Glutamatergic neuron (in vitro differentiated cells): ENCODE data around the gene TRIM14. TPM values are rescaled to one million over a fixed set of nuclear protein-coding genes. Genes with fewer than 3 reads are reported as not detected.

Experiments used
- DNase-seq: peaks from one replicate; pipeline ENCODE4 v3.0.0; 2022
- H3K27ac Mint-ChIP-seq: one replicate; pipeline ENCODE4 v1.8.0; 2020; ENCODE audit warnings: mild to moderate bottlenecking, mixed read lengths, inconsistent platforms; ENCODE audit not compliant: unreplicated experiment
- H3K27me3 Mint-ChIP-seq: one replicate; pipeline ENCODE4 v1.8.0; 2020; ENCODE audit warnings: mild to moderate bottlenecking, moderate library complexity, mixed read lengths, inconsistent platforms; ENCODE audit not compliant: unreplicated experiment
- H3K36me3 Mint-ChIP-seq: one replicate; pipeline ENCODE4 v1.8.0; 2020; ENCODE audit warnings: mild to moderate bottlenecking, mixed read lengths, inconsistent platforms; ENCODE audit not compliant: unreplicated experiment
- H3K4me1 Mint-ChIP-seq: one replicate; pipeline ENCODE4 v1.8.0; 2020; ENCODE audit warnings: mild to moderate bottlenecking, low read depth, mixed read lengths, inconsistent platforms; ENCODE audit not compliant: unreplicated experiment
- H3K4me3 Mint-ChIP-seq: one replicate; pipeline ENCODE4 v1.8.0; 2020; ENCODE audit warnings: mild to moderate bottlenecking, mixed read lengths, inconsistent platforms; ENCODE audit not compliant: unreplicated experiment
- H3K9me3 Mint-ChIP-seq: one replicate; pipeline ENCODE4 v1.8.0; 2020; ENCODE audit warnings: mild to moderate bottlenecking, moderate library complexity, mixed read lengths, inconsistent platforms; ENCODE audit not compliant: unreplicated experiment
- CTCF ChIP-seq: fragments of 200-600 bp; sonication (generic); IDR thresholded peaks from one replicate; pipeline ENCODE4 v1.5.0; 2021; ENCODE audit not compliant: partially characterized antibody, unreplicated experiment
- total RNA-seq: library from RNA; stranded (reverse); fragmentation: NEBNext Ultra II Directional; extraction: Animal tissue kit (Norgen Biotek cat#: 25700); gene quantifications from one replicate; pipeline ENCODE4 v1.2.1, GENCODE V29; 2021; ENCODE audit not compliant: unreplicated experiment

The TRIM14 gene
- total RNA-seq, 1 donor from 2014 or later: 0.71 TPM

GRCh38 chr9:98148486-98148885 is 29.5 kb upstream of the TRIM14 start:
- Mint-ChIP-seq H3K9me3 (peaks cover 5% of the 10 kb centered on the region), H3K36me3 (no peaks in the 10 kb centered on the region), H3K4me1 (peaks cover 5% of the 10 kb centered on the region), H3K27me3 (peaks cover 6% of the 10 kb centered on the region), H3K4me3 (no peak overlapping the region), H3K27ac (no peak overlapping the region)
- no peak for DNase-seq
- TF ChIP-seq CTCF: no peak

- no peaks in the 10 kb centered on the region for H3K36me3 Mint-ChIP-seq
Measured at GRCh38 chr9:98147582-98147981, 28.6 kb upstream of the TRIM14 start.

GRCh38 chr9:98146101-98146991 is 27.3 kb upstream of the TRIM14 start:
- no peak overlapping the region for H3K4me3 Mint-ChIP-seq
- H3K9me3 Mint-ChIP-seq: peaks cover 5% of the 10 kb centered on the region
- H3K27me3 Mint-ChIP-seq: peaks cover 6% of the 10 kb centered on the region
- no peak for DNase-seq
- peaks cover 8% of the 10 kb centered on the region for H3K4me1 Mint-ChIP-seq
- no peak for TF ChIP-seq CTCF
- no peak overlapping the region for H3K27ac Mint-ChIP-seq
- no peaks in the 10 kb centered on the region for H3K36me3 Mint-ChIP-seq

More at GRCh38 chr9:98147582-98147981, 28.6 kb upstream of the TRIM14 start:
- peaks cover 5% of the 10 kb centered on the region for H3K9me3 Mint-ChIP-seq
- peaks cover 6% of the 10 kb centered on the region for H3K27me3 Mint-ChIP-seq
- no peak for DNase-seq
- no peak for TF ChIP-seq CTCF
- peaks cover 8% of the 10 kb centered on the region for H3K4me1 Mint-ChIP-seq
- no peak overlapping the region for H3K4me3 Mint-ChIP-seq
- no peak overlapping the region for H3K27ac Mint-ChIP-seq

GRCh38 chr9:98144631-98145030 is 25.6 kb upstream of the TRIM14 start:
- H3K27ac Mint-ChIP-seq: no peak overlapping the region
- TF ChIP-seq CTCF: no peak
- peaks cover 4% of the 10 kb centered on the region for H3K27me3 Mint-ChIP-seq
- peaks cover 8% of the 10 kb centered on the region for H3K4me1 Mint-ChIP-seq
- H3K9me3 Mint-ChIP-seq: peaks cover 2% of the 10 kb centered on the region
- no peak for DNase-seq
- H3K4me3 Mint-ChIP-seq: no peak overlapping the region
- H3K36me3 Mint-ChIP-seq: no peaks in the 10 kb centered on the region

- no peak for DNase-seq
- peaks cover 4% of the 10 kb centered on the region for H3K27me3 Mint-ChIP-seq
- peaks cover 8% of the 10 kb centered on the region for H3K4me1 Mint-ChIP-seq
- peaks cover 2% of the 10 kb centered on the region for H3K9me3 Mint-ChIP-seq
- no peak overlapping the region for H3K4me3 Mint-ChIP-seq
- H3K27ac Mint-ChIP-seq: no peak overlapping the region
- no peak for TF ChIP-seq CTCF
- no peaks in the 10 kb centered on the region for H3K36me3 Mint-ChIP-seq
Measured at GRCh38 chr9:98144076-98144475, 25.1 kb upstream of the TRIM14 start.
